Measurements from ENCODE around the gene SAMD5. TPM values are rescaled to one million over a fixed set of nuclear protein-coding genes. Genes with fewer than 3 reads are reported as not detected.
"Not testable (repeated sequence)": the region's sequence is repeated elsewhere in the genome, so short reads cannot be mapped to it uniquely, and the experiment has no call there.

The SAMD5 gene
- total and polyA plus RNA-seq, 2 donors from 2014 or later, result 9.2 to 11.1 TPM

GRCh38 chr6:147534116-147534860, 25.8 kb downstream of the SAMD5 start:
- no peak for TF ChIP-seq CTCF (IDR thresholded peaks at IDR 0.05; ENCODE audit: borderline replicate concordance, extremely low read depth, insufficient read depth)
- Histone ChIP-seq H3K36me3 (ENCODE audit: control insufficient read depth in 2 of 3, insufficient read depth in 3 of 3, low read length in 3 of 3) (no peaks in the 10 kb centered on the region), H3K27me3 (ENCODE audit: control insufficient read depth, insufficient read depth, low read length) (no peaks in the 10 kb centered on the region), H3K4me1 (ENCODE audit: control insufficient read depth in 2 of 3, insufficient read depth in 2 of 3, low read depth in 1 of 3, low read length in 3 of 3) (peaks cover 0 to 14% (median 10%) of the 10 kb centered on the region in 3 donors), H3K4me3 (ENCODE audit: low read length in 3 of 3) (peak overlapping the region in 1 of 3 donors; percentile 14), H3K27ac (ENCODE audit: low read depth in 2 of 2, low read length in 2 of 2) (no peak overlapping the region), H3K9me3 (ENCODE audit: control insufficient read depth in 2 of 3, insufficient read depth in 1 of 3, low read length in 3 of 3) (no peaks in the 10 kb centered on the region), H3K9ac (ENCODE audit: low read length in 3 of 3) (no peak overlapping the region)
- DNase-seq (no peak), FAIRE-seq (no peak)
- intact Hi-C loops (cut with DNase I), result no loop called here

- no peak overlapping the region for H3K4me3 ChIP-seq (ENCODE audit: low read length in 3 of 3)
- H3K9me3 ChIP-seq (ENCODE audit: control insufficient read depth in 2 of 3, insufficient read depth in 1 of 3, low read length in 3 of 3), result peaks cover 0 to 8% (median 0%) of the 10 kb centered on the region in 3 donors
- H3K9ac ChIP-seq (ENCODE audit: low read length in 3 of 3), result no peak overlapping the region
- H3K4me1 ChIP-seq (ENCODE audit: control insufficient read depth in 2 of 3, insufficient read depth in 2 of 3, low read depth in 1 of 3, low read length in 3 of 3), result peaks cover 0 to 2% (median 0%) of the 10 kb centered on the region in 3 donors
- H3K27ac ChIP-seq (ENCODE audit: low read depth in 2 of 2, low read length in 2 of 2), result no peak overlapping the region
- H3K27me3 ChIP-seq (ENCODE audit: control insufficient read depth, insufficient read depth, low read length), result no peaks in the 10 kb centered on the region
- FAIRE-seq (no peak), DNase-seq (no peak)
- H3K36me3 ChIP-seq (ENCODE audit: control insufficient read depth in 2 of 3, insufficient read depth in 3 of 3, low read length in 3 of 3), result no peaks in the 10 kb centered on the region
- TF ChIP-seq CTCF (IDR thresholded peaks at IDR 0.05; ENCODE audit: borderline replicate concordance, extremely low read depth, insufficient read depth), result no peak
- intact Hi-C loops (cut with DNase I), result no loop called here
Observed at GRCh38 chr6:147538821-147539220, 30.3 kb downstream of the SAMD5 start.

GRCh38 chr6:147540075-147540474, 31.6 kb downstream of the SAMD5 start:
- no peaks in the 10 kb centered on the region for H3K4me1 ChIP-seq (ENCODE audit: control insufficient read depth in 2 of 3, insufficient read depth in 2 of 3, low read depth in 1 of 3, low read length in 3 of 3)
- no peaks in the 10 kb centered on the region for H3K36me3 ChIP-seq (ENCODE audit: control insufficient read depth in 2 of 3, insufficient read depth in 3 of 3, low read length in 3 of 3)
- no peak for TF ChIP-seq CTCF (IDR thresholded peaks at IDR 0.05; ENCODE audit: borderline replicate concordance, extremely low read depth, insufficient read depth)
- intact Hi-C loops (cut with DNase I), result no loop called here
- DNase-seq, result no peak
- no peaks in the 10 kb centered on the region for H3K27me3 ChIP-seq (ENCODE audit: control insufficient read depth, insufficient read depth, low read length)
- H3K4me3 ChIP-seq (ENCODE audit: low read length in 3 of 3), result no peak overlapping the region
- H3K27ac ChIP-seq (ENCODE audit: low read depth in 2 of 2, low read length in 2 of 2), result no peak overlapping the region
- H3K9me3 ChIP-seq (ENCODE audit: control insufficient read depth in 2 of 3, insufficient read depth in 1 of 3, low read length in 3 of 3), result peaks cover 0 to 8% (median 0%) of the 10 kb centered on the region in 3 donors
- FAIRE-seq, result no peak
- no peak overlapping the region for H3K9ac ChIP-seq (ENCODE audit: low read length in 3 of 3)

- FAIRE-seq; intact Hi-C loops (cut with DNase I); H3K9me3 ChIP-seq (ENCODE audit: control insufficient read depth in 2 of 3, insufficient read depth in 1 of 3, low read length in 3 of 3): not testable (repeated sequence)
Observed at GRCh38 chr6:147542436-147542835, 33.9 kb downstream of the SAMD5 start.

More at GRCh38 chr6:147542436-147542835, 33.9 kb downstream of the SAMD5 start:
- H3K27ac ChIP-seq (ENCODE audit: low read depth in 2 of 2, low read length in 2 of 2); H3K27me3 ChIP-seq (ENCODE audit: control insufficient read depth, insufficient read depth, low read length); DNase-seq; H3K4me1 ChIP-seq (ENCODE audit: control insufficient read depth in 2 of 3, insufficient read depth in 2 of 3, low read depth in 1 of 3, low read length in 3 of 3); H3K4me3 ChIP-seq (ENCODE audit: low read length in 3 of 3); H3K9ac ChIP-seq (ENCODE audit: low read length in 3 of 3); H3K36me3 ChIP-seq (ENCODE audit: control insufficient read depth in 2 of 3, insufficient read depth in 3 of 3, low read length in 3 of 3): not testable (repeated sequence)

Measured in kidney (tissue), 14 donors.